OCI-LY1 (cell line): Measurements from ENCODE around the gene PAM.

Experiments used
- H2AFZ ChIP-seq: fragments of 200-600 bp; sonication (generic), shearing (Covaris generic); 2 replicates; pipeline ENCODE4 v1.6.0; 2014; ENCODE audit warnings: antibody characterized with exemption, mild to moderate bottlenecking, low read length
- H3F3A ChIP-seq: fragments of 200-600 bp; sonication (generic), shearing (Covaris generic); 2 replicates; pipeline ENCODE4 v1.6.0; 2014; ENCODE audit warnings: mild to moderate bottlenecking, antibody characterized with exemption, low read length, moderate library complexity; ENCODE audit not compliant: insufficient read depth
- H3K27ac ChIP-seq: fragments of 200-600 bp; sonication (generic); 2 replicates; pipeline ENCODE4 v1.5.1; 2014; ENCODE audit warnings: low read length, mixed run types, mild to moderate bottlenecking, low read depth; ENCODE audit not compliant: poor library complexity, severe bottlenecking
- H3K27me3 ChIP-seq: fragments of 200-600 bp; sonication (generic); 2 replicates; pipeline ENCODE4 v1.6.0; 2014; ENCODE audit warnings: antibody characterized with exemption, mild to moderate bottlenecking, low read length, moderate library complexity; ENCODE audit not compliant: insufficient read depth
- H3K36me3 ChIP-seq: fragments of 200-600 bp; sonication (generic); 2 replicates; pipeline ENCODE4 v1.6.1; 2014; ENCODE audit warnings: mild to moderate bottlenecking, antibody characterized with exemption, low read length, moderate library complexity, mixed read lengths; ENCODE audit not compliant: insufficient read depth
- H3K4me1 ChIP-seq: fragments of 200-600 bp; sonication (generic); 2 replicates; pipeline ENCODE4 v1.5.1; 2014; ENCODE audit warnings: mild to moderate bottlenecking, low read length, moderate library complexity; ENCODE audit not compliant: insufficient read depth, severe bottlenecking
- H3K4me2 ChIP-seq: fragments of 200-600 bp; sonication (generic), shearing (Covaris generic); 2 replicates; pipeline ENCODE4 v1.6.1; 2014; ENCODE audit warnings: low read length
- H3K4me3 ChIP-seq: fragments of 200-600 bp; sonication (generic); 2 replicates; pipeline ENCODE4 v1.5.1; 2014; ENCODE audit warnings: low read length, low read depth, mild to moderate bottlenecking, mixed read lengths; ENCODE audit not compliant: poor library complexity, severe bottlenecking
- H3K79me2 ChIP-seq: fragments of 200-600 bp; shearing (Covaris generic); 2 replicates; pipeline ENCODE4 v1.6.1; 2016; ENCODE audit warnings: mixed run types, low read length, mixed read lengths; ENCODE audit not compliant: insufficient read depth
- H3K9ac ChIP-seq: fragments of 200-600 bp; sonication (generic), shearing (Covaris generic); 2 replicates; pipeline ENCODE4 v1.6.1; 2014; ENCODE audit warnings: mild to moderate bottlenecking, low read length, mixed read lengths
- H3K9me2 ChIP-seq: fragments of 200-600 bp; sonication (generic), shearing (Covaris generic); 2 replicates; pipeline ENCODE4 v1.6.1; 2014; ENCODE audit warnings: low read depth, mild to moderate bottlenecking, low read length, mixed read lengths
- H3K9me3 ChIP-seq: fragments of 200-600 bp; shearing (Covaris generic); 2 replicates; pipeline ENCODE4 v1.6.1; 2014; ENCODE audit warnings: low read length, mixed read lengths
- H4K20me1 ChIP-seq: fragments of 200-600 bp; sonication (generic), shearing (Covaris generic); 2 replicates; pipeline ENCODE4 v1.6.0; 2016; ENCODE audit warnings: mild to moderate bottlenecking, low read length; ENCODE audit not compliant: insufficient read depth
- CTCF ChIP-seq: fragments of 200-600 bp; sonication (generic), shearing (Covaris generic); IDR thresholded peaks from 2 replicates; pipeline ENCODE4 v1.5.1; 2017; ENCODE audit warnings: mild to moderate bottlenecking, antibody characterized with exemption, low read length, moderate library complexity, mixed read lengths
- EZH2 ChIP-seq: fragments of 200-600 bp; sonication (generic), shearing (Covaris generic); IDR thresholded peaks from 2 replicates; pipeline ENCODE4 v1.8.0; 2017; ENCODE audit warnings: borderline replicate concordance, mixed run types, mild to moderate bottlenecking, antibody characterized with exemption, low read length, moderate library complexity, mixed read lengths

PAM gene

GRCh38 chr5:102833146-102833545, 78.0 kb downstream of the PAM start:
- H3K9me3 ChIP-seq = no peaks in the 10 kb centered on the region
- no peaks in the 10 kb centered on the region for H3F3A ChIP-seq
- TF ChIP-seq CTCF (no peak), EZH2 (no peak)
- no peaks in the 10 kb centered on the region for H3K27me3 ChIP-seq
- H3K36me3 ChIP-seq = no peaks in the 10 kb centered on the region
- no peaks in the 10 kb centered on the region for H3K4me1 ChIP-seq
- no peak overlapping the region for H3K4me2 ChIP-seq
- H3K27ac ChIP-seq = no peak overlapping the region
- H4K20me1 ChIP-seq = no peaks in the 10 kb centered on the region; the same call in 1 of the 2 replicates
- no peak overlapping the region for H2AFZ ChIP-seq
- H3K9me2 ChIP-seq = no peaks in the 10 kb centered on the region
- H3K9ac ChIP-seq = no peak overlapping the region
- no peak overlapping the region for H3K4me3 ChIP-seq
- H3K79me2 ChIP-seq = no peaks in the 10 kb centered on the region

GRCh38 chr5:102834438-102834964, 79.4 kb downstream of the PAM start:
- Histone ChIP-seq H3K27me3 (no peaks in the 10 kb centered on the region), H3K4me1 (no peaks in the 10 kb centered on the region), H3K9me3 (no peaks in the 10 kb centered on the region), H3K4me2 (no peak overlapping the region), H3K36me3 (no peaks in the 10 kb centered on the region), H2AFZ (no peak overlapping the region), H3K9ac (no peak overlapping the region), H3K4me3 (no peak overlapping the region), H3K9me2 (no peaks in the 10 kb centered on the region), H3K79me2 (no peaks in the 10 kb centered on the region), H4K20me1 (no peaks in the 10 kb centered on the region; the same call in 1 of the 2 replicates), H3F3A (no peaks in the 10 kb centered on the region), H3K27ac (no peak overlapping the region)
- TF ChIP-seq EZH2 (no peak), CTCF (no peak)

GRCh38 chr5:102835717-102836116, 80.6 kb downstream of the PAM start:
- TF ChIP-seq EZH2 = no peak
- H3K36me3 ChIP-seq = no peaks in the 10 kb centered on the region
- no peaks in the 10 kb centered on the region for H3K9me2 ChIP-seq
- H3K4me3 ChIP-seq = no peak overlapping the region
- H3K79me2 ChIP-seq = no peaks in the 10 kb centered on the region
- H3K4me1 ChIP-seq = no peaks in the 10 kb centered on the region
- H3K27me3 ChIP-seq = no peaks in the 10 kb centered on the region
- H3K27ac ChIP-seq = no peak overlapping the region
- H3K9ac ChIP-seq = no peak overlapping the region
- no peak overlapping the region for H3K4me2 ChIP-seq
- no peak overlapping the region for H2AFZ ChIP-seq
- H3K9me3 ChIP-seq = no peaks in the 10 kb centered on the region
- no peaks in the 10 kb centered on the region for H3F3A ChIP-seq
- H4K20me1 ChIP-seq = no peaks in the 10 kb centered on the region; the same call in 1 of the 2 replicates

- Histone ChIP-seq H3K4me2 (no peak overlapping the region), H3K27ac (no peak overlapping the region), H3F3A (no peaks in the 10 kb centered on the region), H2AFZ (no peak overlapping the region), H4K20me1 (no peaks in the 10 kb centered on the region), H3K27me3 (no peaks in the 10 kb centered on the region), H3K4me3 (no peak overlapping the region), H3K36me3 (no peaks in the 10 kb centered on the region), H3K9me3 (no peaks in the 10 kb centered on the region), H3K4me1 (no peaks in the 10 kb centered on the region), H3K9ac (no peak overlapping the region), H3K79me2 (no peaks in the 10 kb centered on the region), H3K9me2 (no peaks in the 10 kb centered on the region)
- TF ChIP-seq CTCF = no peak
- TF ChIP-seq EZH2 = no peak
Measured at GRCh38 chr5:102841021-102841420, 85.9 kb downstream of the PAM start.
